Liver (tissue), 9 donors: Measurements from ENCODE around the gene BLZF1. TPM values are rescaled to one million over a fixed set of nuclear protein-coding genes. Genes with fewer than 3 reads are reported as not detected.

Experiments used
- DNase-seq: peaks from one replicate; pipeline ENCODE4 v3.0.0-alpha.2; 2017; ENCODE audit warnings: low spot score
- H3K27ac ChIP-seq, 2 donors: one replicate each; pipeline ENCODE4 v1.7.0; 2013; ENCODE audit warnings: inconsistent platforms in 2 of 2, low read length in 2 of 2, control low read depth in 1 of 2, low read depth in 1 of 2, mild to moderate bottlenecking in 1 of 2
- H3K27me3 ChIP-seq, 4 donors: one replicate each; pipeline versions ENCODE4 v1.6.1 to v1.7.0; 2013; ENCODE audit warnings: low read length in 3 of 4, inconsistent platforms in 1 of 4, mild to moderate bottlenecking in 1 of 4, moderate library complexity in 1 of 4; ENCODE audit not compliant: control insufficient read depth in 4 of 4, insufficient read depth in 4 of 4
- H3K36me3 ChIP-seq, 4 donors: one replicate each; pipeline versions ENCODE4 v1.6.1 to v1.7.0; 2013; ENCODE audit warnings: low read length in 3 of 4, mild to moderate bottlenecking in 3 of 4, low read depth in 1 of 4, moderate library complexity in 1 of 4; ENCODE audit not compliant: control insufficient read depth in 4 of 4, insufficient read depth in 3 of 4
- H3K4me1 ChIP-seq, 4 donors: one replicate each; pipeline versions ENCODE4 v1.6.1 to v1.7.0; 2013; ENCODE audit warnings: low read length in 3 of 4, mild to moderate bottlenecking in 3 of 4, moderate library complexity in 1 of 4; ENCODE audit not compliant: control insufficient read depth in 4 of 4, insufficient read depth in 4 of 4
- H3K4me3 ChIP-seq, 3 donors: one replicate each; pipeline versions ENCODE4 v1.6.1 to v1.7.0; 2013; ENCODE audit warnings: low read length in 3 of 3, control low read depth in 1 of 3, low read depth in 1 of 3, mild to moderate bottlenecking in 1 of 3
- H3K9ac ChIP-seq, 2 donors: one replicate each; pipeline ENCODE4 v1.7.0; 2013; ENCODE audit warnings: low read length in 2 of 2, mild to moderate bottlenecking in 2 of 2, moderate library complexity in 2 of 2, control low read depth in 1 of 2, low read depth in 1 of 2
- H3K9me3 ChIP-seq, 4 donors: one replicate each; pipeline versions ENCODE4 v1.6.1 to v1.7.0; 2013; ENCODE audit warnings: low read length in 3 of 4; ENCODE audit not compliant: control insufficient read depth in 4 of 4
- EGR1 ChIP-seq, 2 donors: IDR thresholded peaks; 2 replicates each; pipeline ENCODE4 v1.6.1; 2016 to 2018; ENCODE audit warnings: antibody characterized with exemption in 2 of 2, low read depth in 2 of 2
- FOXA1 ChIP-seq: IDR thresholded peaks from 2 replicates; pipeline ENCODE4 v1.6.1; 2016; ENCODE audit warnings: antibody characterized with exemption
- FOXA2 ChIP-seq: IDR thresholded peaks from 2 replicates; pipeline ENCODE4 v1.6.1; 2016; ENCODE audit warnings: antibody characterized with exemption
- GABPA ChIP-seq, 2 donors: IDR thresholded peaks in 1 of 2; conservative IDR thresholded peaks in 1 of 2; 2 replicates each; pipeline ENCODE4 v1.6.1; 2016; ENCODE audit warnings: antibody characterized with exemption in 2 of 2, mild to moderate bottlenecking in 1 of 2, moderate library complexity in 1 of 2
- HNF4A ChIP-seq, 2 donors: conservative IDR thresholded peaks; 2 replicates each; pipeline ENCODE4 v1.6.1; 2016; ENCODE audit warnings: antibody characterized with exemption in 2 of 2, mild to moderate bottlenecking in 2 of 2
- HNF4G ChIP-seq: IDR thresholded peaks from 2 replicates; pipeline ENCODE4 v1.6.1; 2016; ENCODE audit warnings: antibody characterized with exemption
- NR2F2 ChIP-seq: IDR thresholded peaks from 2 replicates; pipeline ENCODE4 v1.6.1; 2016; ENCODE audit warnings: antibody characterized with exemption
- RAD21 ChIP-seq, 2 donors: IDR thresholded peaks; 2 replicates each; pipeline ENCODE4 v1.6.1; 2016; ENCODE audit warnings: antibody characterized with exemption in 2 of 2, mild to moderate bottlenecking in 2 of 2
- TAF1 ChIP-seq: conservative IDR thresholded peaks from 2 replicates; pipeline ENCODE4 v1.6.1; 2016; ENCODE audit warnings: antibody characterized with exemption, mild to moderate bottlenecking
- YY1 ChIP-seq: IDR thresholded peaks from 2 replicates; pipeline ENCODE4 v1.6.1; 2016; ENCODE audit warnings: antibody characterized with exemption, mild to moderate bottlenecking
- WGBS: extraction: QIAGEN DNeasy Blood & Tissue Kit; methylation state at CpG from one replicate; pipeline ENCODE4 v1.1.7; 2013; 5-methylcytosine and 5-hydroxymethylcytosine counted together
- polyA plus RNA-seq, 2 donors: library from polyadenylated mRNA; stranded (reverse) in 1 of 2; unstranded in 1 of 2; fragments of 200-250 nt in 1 of 2; fragments of >200 nt in 1 of 2; fragmentation: Nextera tagmentation in 1 of 2; extraction: Ambion mirVana in 1 of 2; gene quantifications; one replicate each; pipeline versions ENCODE4 v1.2.1 to v1.2.3, GENCODE V29; 2013 to 2015
- total RNA-seq, 2 donors: library from RNA; depleted of rRNA; stranded (reverse); fragments of >200 nt; gene quantifications; one replicate each; pipeline ENCODE4 v1.2.3, GENCODE V29; 2014
- TF ChIP-seq, protein P1 (sequence below): IDR thresholded peaks from 2 replicates; pipeline ENCODE4 v1.6.1; 2016; ENCODE audit warnings: antibody characterized with exemption
- TF ChIP-seq, protein P2 (sequence below): fragments of 150-350 bp; IDR thresholded peaks from 2 replicates; pipeline ENCODE4 v1.5.1; 2017; ENCODE audit warnings: improper control_type of control experiment, low read depth, low read length; ENCODE audit not compliant: missing input control
- TF ChIP-seq, protein P3 (sequence below): IDR thresholded peaks from 2 replicates; pipeline ENCODE4 v1.6.1; 2016; ENCODE audit warnings: antibody characterized with exemption
- TF ChIP-seq, protein P4 (sequence below): IDR thresholded peaks from 2 replicates; pipeline ENCODE4 v1.6.1; 2016; ENCODE audit warnings: antibody characterized with exemption, mild to moderate bottlenecking
- donor health status: healthy.
- donor health status: healthy.
- donor health status: healthy.
- donor health status: healthy.
- donor health status: healthy.

Gene BLZF1
- total and polyA plus RNA-seq, 4 donors, result 5.3 to 13.1 (median 8.7) TPM

DNA sequence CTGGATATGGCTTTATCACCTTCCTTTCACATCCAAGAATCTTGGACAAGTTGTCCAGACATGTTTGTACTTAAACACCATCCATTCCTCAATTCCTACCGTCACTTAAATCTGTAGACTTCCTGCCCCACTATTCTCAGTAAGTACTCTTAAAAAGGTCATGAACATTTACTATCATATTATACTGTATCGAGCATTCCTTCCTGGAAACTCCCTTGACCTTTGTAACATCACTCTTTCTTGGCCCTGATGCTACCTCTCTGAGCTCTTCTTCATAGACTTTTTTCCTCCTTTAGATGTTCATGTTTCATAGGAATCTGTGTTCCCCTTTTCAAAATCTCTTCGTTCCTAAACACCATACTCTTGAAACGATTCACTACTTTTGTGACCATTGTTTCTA lies 15.5 kb downstream of the BLZF1 start:
- Histone ChIP-seq H3K9ac (no peak overlapping the region), H3K27me3 (no peaks in the 10 kb centered on the region), H3K27ac (no peak overlapping the region), H3K36me3 (peaks cover 1 to 25% (median 19%) of the 10 kb centered on the region in 4 donors), H3K9me3 (no peaks in the 10 kb centered on the region), H3K4me3 (no peak overlapping the region), H3K4me1 (peaks cover 2 to 14% (median 9%) of the 10 kb centered on the region in 4 donors)
- TF ChIP-seq, protein P1, sequence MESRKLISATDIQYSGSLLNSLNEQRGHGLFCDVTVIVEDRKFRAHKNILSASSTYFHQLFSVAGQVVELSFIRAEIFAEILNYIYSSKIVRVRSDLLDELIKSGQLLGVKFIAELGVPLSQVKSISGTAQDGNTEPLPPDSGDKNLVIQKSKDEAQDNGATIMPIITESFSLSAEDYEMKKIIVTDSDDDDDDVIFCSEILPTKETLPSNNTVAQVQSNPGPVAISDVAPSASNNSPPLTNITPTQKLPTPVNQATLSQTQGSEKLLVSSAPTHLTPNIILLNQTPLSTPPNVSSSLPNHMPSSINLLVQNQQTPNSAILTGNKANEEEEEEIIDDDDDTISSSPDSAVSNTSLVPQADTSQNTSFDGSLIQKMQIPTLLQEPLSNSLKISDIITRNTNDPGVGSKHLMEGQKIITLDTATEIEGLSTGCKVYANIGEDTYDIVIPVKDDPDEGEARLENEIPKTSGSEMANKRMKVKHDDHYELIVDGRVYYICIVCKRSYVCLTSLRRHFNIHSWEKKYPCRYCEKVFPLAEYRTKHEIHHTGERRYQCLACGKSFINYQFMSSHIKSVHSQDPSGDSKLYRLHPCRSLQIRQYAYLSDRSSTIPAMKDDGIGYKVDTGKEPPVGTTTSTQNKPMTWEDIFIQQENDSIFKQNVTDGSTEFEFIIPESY, result no peak
- TF ChIP-seq, protein P2, sequence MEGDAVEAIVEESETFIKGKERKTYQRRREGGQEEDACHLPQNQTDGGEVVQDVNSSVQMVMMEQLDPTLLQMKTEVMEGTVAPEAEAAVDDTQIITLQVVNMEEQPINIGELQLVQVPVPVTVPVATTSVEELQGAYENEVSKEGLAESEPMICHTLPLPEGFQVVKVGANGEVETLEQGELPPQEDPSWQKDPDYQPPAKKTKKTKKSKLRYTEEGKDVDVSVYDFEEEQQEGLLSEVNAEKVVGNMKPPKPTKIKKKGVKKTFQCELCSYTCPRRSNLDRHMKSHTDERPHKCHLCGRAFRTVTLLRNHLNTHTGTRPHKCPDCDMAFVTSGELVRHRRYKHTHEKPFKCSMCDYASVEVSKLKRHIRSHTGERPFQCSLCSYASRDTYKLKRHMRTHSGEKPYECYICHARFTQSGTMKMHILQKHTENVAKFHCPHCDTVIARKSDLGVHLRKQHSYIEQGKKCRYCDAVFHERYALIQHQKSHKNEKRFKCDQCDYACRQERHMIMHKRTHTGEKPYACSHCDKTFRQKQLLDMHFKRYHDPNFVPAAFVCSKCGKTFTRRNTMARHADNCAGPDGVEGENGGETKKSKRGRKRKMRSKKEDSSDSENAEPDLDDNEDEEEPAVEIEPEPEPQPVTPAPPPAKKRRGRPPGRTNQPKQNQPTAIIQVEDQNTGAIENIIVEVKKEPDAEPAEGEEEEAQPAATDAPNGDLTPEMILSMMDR, result no peak
- no peak for TF ChIP-seq HNF4A (conservative IDR thresholded peaks at IDR 0.05)
- no peak for TF ChIP-seq HNF4G
- TF ChIP-seq FOXA1, result no peak
- TF ChIP-seq, protein P3, sequence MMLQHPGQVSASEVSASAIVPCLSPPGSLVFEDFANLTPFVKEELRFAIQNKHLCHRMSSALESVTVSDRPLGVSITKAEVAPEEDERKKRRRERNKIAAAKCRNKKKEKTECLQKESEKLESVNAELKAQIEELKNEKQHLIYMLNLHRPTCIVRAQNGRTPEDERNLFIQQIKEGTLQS, result no peak
- no peak for TF ChIP-seq NR2F2
- no peak for TF ChIP-seq RAD21 (IDR thresholded peaks at IDR 0.05)
- no peak for TF ChIP-seq YY1
- TF ChIP-seq GABPA (IDR thresholded peaks at IDR 0.05 in 1 of 2, conservative IDR thresholded peaks at IDR 0.05 in 1 of 2), result no peak
- TF ChIP-seq EGR1 (IDR thresholded peaks at IDR 0.05; ENCODE audit: low read depth in 2 of 2), result no peak
- no peak for TF ChIP-seq TAF1
- 67% methylated on average over 4 of the region's 4 CpGs for WGBS
- DNase-seq, result no peak

DNA sequence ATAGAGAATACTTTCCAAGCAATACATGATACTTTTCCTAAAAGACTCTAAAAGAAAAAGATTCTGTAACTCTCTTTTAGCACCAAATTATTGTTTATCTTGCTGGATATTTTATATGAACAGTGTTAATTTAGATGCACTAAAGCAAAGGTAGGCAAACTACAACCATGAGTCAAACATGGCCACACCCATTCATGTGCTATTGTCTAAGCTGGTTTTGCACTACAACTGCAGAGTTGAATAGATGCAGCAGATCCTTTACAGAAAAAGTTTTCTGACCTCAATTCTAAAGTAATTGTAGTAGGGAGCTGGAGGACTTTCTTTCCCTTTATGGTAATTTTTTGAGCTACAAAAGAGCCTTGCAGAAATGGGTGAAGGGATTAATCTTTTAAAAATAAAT lies 19.4 kb downstream of the BLZF1 start:
- no peak for DNase-seq

More for the DNA sequence above, 19.4 kb downstream of the BLZF1 start:
- no peak overlapping the region for H3K4me3 ChIP-seq
- TF ChIP-seq FOXA2 (no peak), HNF4A (conservative IDR thresholded peaks at IDR 0.05) (no peak), EGR1 (IDR thresholded peaks at IDR 0.05; ENCODE audit: low read depth in 2 of 2) (no peak), GABPA (IDR thresholded peaks at IDR 0.05 in 1 of 2, conservative IDR thresholded peaks at IDR 0.05 in 1 of 2) (no peak)
- TF ChIP-seq, protein P1, result no peak
- TF ChIP-seq, protein P4, sequence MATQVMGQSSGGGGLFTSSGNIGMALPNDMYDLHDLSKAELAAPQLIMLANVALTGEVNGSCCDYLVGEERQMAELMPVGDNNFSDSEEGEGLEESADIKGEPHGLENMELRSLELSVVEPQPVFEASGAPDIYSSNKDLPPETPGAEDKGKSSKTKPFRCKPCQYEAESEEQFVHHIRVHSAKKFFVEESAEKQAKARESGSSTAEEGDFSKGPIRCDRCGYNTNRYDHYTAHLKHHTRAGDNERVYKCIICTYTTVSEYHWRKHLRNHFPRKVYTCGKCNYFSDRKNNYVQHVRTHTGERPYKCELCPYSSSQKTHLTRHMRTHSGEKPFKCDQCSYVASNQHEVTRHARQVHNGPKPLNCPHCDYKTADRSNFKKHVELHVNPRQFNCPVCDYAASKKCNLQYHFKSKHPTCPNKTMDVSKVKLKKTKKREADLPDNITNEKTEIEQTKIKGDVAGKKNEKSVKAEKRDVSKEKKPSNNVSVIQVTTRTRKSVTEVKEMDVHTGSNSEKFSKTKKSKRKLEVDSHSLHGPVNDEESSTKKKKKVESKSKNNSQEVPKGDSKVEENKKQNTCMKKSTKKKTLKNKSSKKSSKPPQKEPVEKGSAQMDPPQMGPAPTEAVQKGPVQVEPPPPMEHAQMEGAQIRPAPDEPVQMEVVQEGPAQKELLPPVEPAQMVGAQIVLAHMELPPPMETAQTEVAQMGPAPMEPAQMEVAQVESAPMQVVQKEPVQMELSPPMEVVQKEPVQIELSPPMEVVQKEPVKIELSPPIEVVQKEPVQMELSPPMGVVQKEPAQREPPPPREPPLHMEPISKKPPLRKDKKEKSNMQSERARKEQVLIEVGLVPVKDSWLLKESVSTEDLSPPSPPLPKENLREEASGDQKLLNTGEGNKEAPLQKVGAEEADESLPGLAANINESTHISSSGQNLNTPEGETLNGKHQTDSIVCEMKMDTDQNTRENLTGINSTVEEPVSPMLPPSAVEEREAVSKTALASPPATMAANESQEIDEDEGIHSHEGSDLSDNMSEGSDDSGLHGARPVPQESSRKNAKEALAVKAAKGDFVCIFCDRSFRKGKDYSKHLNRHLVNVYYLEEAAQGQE, result no peak
- no peaks in the 10 kb centered on the region for H3K9me3 ChIP-seq
- no peak overlapping the region for H3K9ac ChIP-seq
- peaks cover 0 to 2% (median 0%) of the 10 kb centered on the region in 4 donors for H3K4me1 ChIP-seq
- no peak overlapping the region for H3K27ac ChIP-seq
- H3K27me3 ChIP-seq, result no peaks in the 10 kb centered on the region
- H3K36me3 ChIP-seq, result peaks cover 5 to 41% (median 37%) of the 10 kb centered on the region in 4 donors
